GM12878 (cell line): ENCODE data around the gene UBE2E2. TPM values are rescaled to one million over a fixed set of nuclear protein-coding genes. Genes with fewer than 3 reads are reported as not detected.

Experiments
- ATAC-seq: fragments of 200-7000 bp; cut with Tn5 transposase; 3 replicates; pipeline ENCODE4 v1.9.1; 2020; ENCODE audit warnings: mild to moderate bottlenecking, moderate library complexity
- BruUV-seq: library from RNA; stranded (reverse); fragments of 400-500 nt; replicated peaks from 2 replicates; lab custom pipeline; 2021; lab: Mats Ljungman, UMichigan
- CTCF ChIA-PET: fragments of 300-600 bp; sonication (Branson Sonifier 250); formaldehyde crosslinking; extraction: SDS; loops from one replicate; lab custom pipeline; 2021; ENCODE audit warnings: inconsistent platforms; lab: Yijun Ruan, JAX
- POLR2A ChIA-PET: fragments of 350-600 bp; formaldehyde crosslinking; extraction: SDS; loops from one replicate; lab custom pipeline; 2021; ENCODE audit warnings: inconsistent platforms; lab: Charles Lee
- RAD21 ChIA-PET: fragments of 300-600 bp; sonication (Branson Sonifier 250); formaldehyde crosslinking; loops from one replicate; lab custom pipeline; 2023; ENCODE audit warnings: antibody characterized with exemption; ENCODE audit not compliant: unreplicated experiment; lab: Charles Lee
- SMC1A ChIA-PET: fragments of 300-600 bp; sonication (Branson Sonifier 250); formaldehyde crosslinking; loops from one replicate; lab custom pipeline; 2023; ENCODE audit not compliant: unreplicated experiment, uncharacterized antibody; lab: Charles Lee
- DNase-seq: peaks from one replicate; pipeline ENCODE4 v3.0.0-alpha.2; 2011; ENCODE audit warnings: low read depth, low spot score
- FAIRE-seq: peaks from 3 replicates; lab custom pipeline; 2011; peaks lifted over from hg19 to GRCh38; lab: Jason Lieb, UNC
- H2AFZ ChIP-seq: 2 replicates; pipeline ENCODE4 v1.6.0; 2011; ENCODE audit warnings: low read depth, low read length, control low read depth; ENCODE audit not compliant: control insufficient read depth
- H3K27ac ChIP-seq: 2 replicates; pipeline ENCODE4 v1.5.1; 2011; ENCODE audit warnings: control low read depth; ENCODE audit not compliant: control insufficient read depth, insufficient read depth
- H3K27me3 ChIP-seq, 2 experiments: replicated peaks in 1 of 2; 2 replicates each; pipeline versions ENCODE4 v1.6.0 to v1.6.1; 2011; ENCODE audit warnings: low read length in 1 of 2; ENCODE audit not compliant: control insufficient read depth in 2 of 2, insufficient read depth in 2 of 2
- H3K36me3 ChIP-seq, 2 experiments: 2 replicates each; pipeline ENCODE4 v1.5.1; 2011; ENCODE audit warnings: low read length in 1 of 2; ENCODE audit not compliant: control insufficient read depth in 2 of 2, insufficient read depth in 2 of 2
- H3K4me1 ChIP-seq: 2 replicates; pipeline ENCODE4 v1.6.1; 2011; ENCODE audit warnings: mild to moderate bottlenecking, low read length, moderate library complexity, mixed read lengths; ENCODE audit not compliant: control insufficient read depth, insufficient read depth
- H3K4me2 ChIP-seq: 2 replicates; pipeline ENCODE4 v1.6.0; 2011; ENCODE audit warnings: control low read depth; ENCODE audit not compliant: control insufficient read depth, insufficient read depth
- H3K4me3 ChIP-seq: fragments of 200-600 bp; sonication (generic); 2 replicates; pipeline ENCODE4 v1.5.1; 2016
- H3K79me2 ChIP-seq: 2 replicates; pipeline ENCODE4 v1.6.0; 2011; ENCODE audit warnings: low read length; ENCODE audit not compliant: control insufficient read depth, insufficient read depth
- H3K9ac ChIP-seq: 2 replicates; pipeline ENCODE4 v1.8.0; 2011; ENCODE audit warnings: low read length, control low read depth, mixed read lengths; ENCODE audit not compliant: control insufficient read depth, insufficient read depth
- H3K9me3 ChIP-seq: replicated peaks from 3 replicates; pipeline ENCODE4 v1.5.1; 2011; ENCODE audit warnings: mild to moderate bottlenecking, low read length; ENCODE audit not compliant: control insufficient read depth, insufficient read depth
- H4K20me1 ChIP-seq: 2 replicates; pipeline ENCODE4 v1.6.0; 2011; ENCODE audit not compliant: control insufficient read depth, insufficient read depth
- ATF3 ChIP-seq: IDR thresholded peaks from 2 replicates; pipeline ENCODE4 v1.6.1; 2011; ENCODE audit warnings: low read depth, mild to moderate bottlenecking, low read length, moderate library complexity, borderline replicate concordance; ENCODE audit errors: extremely low read depth
- BRCA1 ChIP-seq: IDR thresholded peaks from 2 replicates; pipeline ENCODE4 v1.6.1; 2011; ENCODE audit warnings: low read depth, low read length, improper control_type of control experiment
- CEBPB ChIP-seq, 2 experiments: fragments of 150-350 bp in 1 of 2; IDR thresholded peaks; 2 replicates each; pipeline ENCODE4 v1.6.1; 2012 to 2014; ENCODE audit warnings: low read depth in 2 of 2, low read length in 2 of 2, borderline replicate concordance in 1 of 2, inconsistent platforms in 1 of 2
- EZH2 ChIP-seq: IDR thresholded peaks from 2 replicates; pipeline ENCODE4 v1.6.1; 2012; ENCODE audit warnings: low read depth, mild to moderate bottlenecking, control low read depth, inconsistent platforms, low read length, borderline replicate concordance; ENCODE audit not compliant: control insufficient read depth
- IRF4 ChIP-seq: IDR thresholded peaks from 2 replicates; pipeline ENCODE4 v1.6.1; 2011; ENCODE audit warnings: low read depth, low read length
- MYC ChIP-seq: IDR thresholded peaks from 2 replicates; pipeline ENCODE4 v1.6.1; 2011; ENCODE audit warnings: mild to moderate bottlenecking, low read length, moderate library complexity, inconsistent platforms; ENCODE audit not compliant: insufficient read depth, insufficient replicate concordance, insufficient read length, severe bottlenecking
- NBN ChIP-seq: fragments of 450-650 bp; IDR thresholded peaks from 2 replicates; pipeline ENCODE4 v1.6.1; 2016
- NR2F1 ChIP-seq: fragments of 450-650 bp; conservative IDR thresholded peaks from 2 replicates; pipeline ENCODE4 v1.6.1; 2017; ENCODE audit warnings: mild to moderate bottlenecking
- RELA ChIP-seq: fragments of 450-650 bp; IDR thresholded peaks from 2 replicates; pipeline ENCODE4 v1.8.0; 2014; ENCODE audit warnings: borderline replicate concordance; ENCODE audit not compliant: partially characterized antibody
- TAF1 ChIP-seq: IDR thresholded peaks from 2 replicates; pipeline ENCODE4 v1.6.1; 2011; ENCODE audit warnings: mild to moderate bottlenecking, low read depth, low read length, borderline replicate concordance
- TARDBP ChIP-seq: IDR thresholded peaks from 2 replicates; pipeline ENCODE4 v1.6.1; 2016; ENCODE audit warnings: borderline replicate concordance
- ZBTB40 ChIP-seq: fragments of 450-650 bp; IDR thresholded peaks from 2 replicates; pipeline ENCODE4 v1.6.1; 2016; ENCODE audit warnings: mild to moderate bottlenecking, moderate library complexity, borderline replicate concordance
- ZNF687 ChIP-seq: fragments of 450-650 bp; IDR thresholded peaks from 2 replicates; pipeline ENCODE4 v1.6.1; 2017; ENCODE audit warnings: mild to moderate bottlenecking, moderate library complexity
- whole genome bisulfite sequencing: methylation state at CpG from one replicate; pipeline ENCODE4 v1.1.6; 2016; ENCODE audit warnings: low lambda C conversion rate; ENCODE audit not compliant: insufficient replicate concordance, insufficient coverage; ENCODE audit errors: missing lambda C conversion rate; 5-methylcytosine and 5-hydroxymethylcytosine counted together
- in situ Hi-C: fragments of 300-500 bp; cut with MboI; formaldehyde crosslinking; loops from 9 replicates; pipeline ENCODE4 v1.14.3; 2018; ENCODE audit warnings: mixed read lengths
- intact Hi-C: fragments of 100-400 bp; cut with micrococcal nuclease; formaldehyde crosslinking; loops from one replicate; pipeline ENCODE4 v1.14.2; 2022; ENCODE audit not compliant: unreplicated experiment
- polyA plus RNA-seq, 11 experiments: library from polyadenylated mRNA; depleted of rRNA in 4 of 11; unstranded in 6 of 11; stranded (reverse) in 5 of 11; fragments of >200 nt; fragmentation: Nextera tagmentation in 4 of 11; fragmentation: Illumina TruSeq in 1 of 11; extraction: Ambion mirVana in 4 of 11; extraction: Trizol in 1 of 11; gene quantifications; 1 replicate in 1 of 11; 2 replicates in 10 of 11; pipeline versions ENCODE4 v1.2.1 to v1.2.3, GENCODE V29; 2011 to 2016; ENCODE audit warnings: inconsistent platforms in 2 of 11, missing spikeins in 2 of 11, low read depth in 1 of 11
- total RNA-seq, 4 experiments: library from RNA; depleted of rRNA in 3 of 4; stranded (reverse); fragments of >200 nt in 3 of 4; fragmentation: Illumina TruSeq in 1 of 4; extraction: Trizol in 1 of 4; gene quantifications; 2 replicates each; pipeline versions ENCODE4 v1.2.1 to v1.2.3, GENCODE V29; 2013 to 2021

Gene UBE2E2
- total and polyA plus RNA-seq, 10 of the 15 experiments (the other 5 are each of a cell fraction or from before 2014, with no cell fraction given) = 8.7 to 71.0 (median 36.4) TPM

- ChIA-PET SMC1A (interaction anchor here (0.7 to 5.8 kb wide), 4 partner anchors 7 to 57 kb away, joined by 3 to 31 read pairs (median 14); no protein-coding TSS in a partner anchor), CTCF (no interaction called here), POLR2A (interaction anchor here (0.5 to 1.1 kb wide), 3 partner anchors 53 to 395 kb away, joined by 3 read pairs; no protein-coding TSS in a partner anchor), RAD21 (interaction anchor here (0.6 kb wide), 1 partner anchor 34 kb away, joined by 4 read pairs; no protein-coding TSS in a partner anchor)
- no peaks in the 10 kb centered on the region for H3K36me3 ChIP-seq
- H4K20me1 ChIP-seq = 0 out of 2 replicates have a peak, but pooled peaks cover 3% of the 10 kb centered on the region
- WGBS = 94% methylated on average over 2 of the region's 2 CpGs
- intact Hi-C loops = loop anchor here (5.0 kb wide), 1 partner anchor 233 kb away; the partner anchor contains the start of gene UBE2E2
- BruUV-seq = no TSS peak
- no peak overlapping the region for H3K27ac ChIP-seq
- H3K4me2 ChIP-seq = no peak overlapping the region
- no peaks in the 10 kb centered on the region for H3K9me3 ChIP-seq
- no peak; the same call in 1 of the 3 replicates for ATAC-seq
- no peak for DNase-seq
- no peak for FAIRE-seq
- H3K27me3 ChIP-seq = no peaks in the 10 kb centered on the region
- no peak overlapping the region for H3K9ac ChIP-seq
- no peak overlapping the region for H2AFZ ChIP-seq
- H3K4me3 ChIP-seq = no peak overlapping the region
- in situ Hi-C loops = no loop called here
- H3K79me2 ChIP-seq = peaks cover 3% of the 10 kb centered on the region
- peaks cover 12% of the 10 kb centered on the region for H3K4me1 ChIP-seq
- TF ChIP-seq ZBTB40 = no peak
- TF ChIP-seq BRCA1 = no peak
- TF ChIP-seq CEBPB (IDR thresholded peaks at IDR 0.05; ENCODE audit: borderline replicate concordance in 1 of 2, low read depth in 2 of 2, low read length in 2 of 2) = no peak
- TF ChIP-seq RELA = no peak
- TF ChIP-seq TAF1 = no peak
- no peak for TF ChIP-seq MYC
- TF ChIP-seq ZNF687 = no peak
- no peak for TF ChIP-seq IRF4
- no peak for TF ChIP-seq NR2F1
- TF ChIP-seq EZH2 = no peak
- TF ChIP-seq ATF3 = no peak
- no peak for TF ChIP-seq NBN
- no peak for TF ChIP-seq TARDBP
Observed at GRCh38 chr3:23435318-23435717, 232.2 kb downstream of the UBE2E2 start.
